ENCODE data around the gene SLC12A8. TPM values are rescaled to one million over a fixed set of nuclear protein-coding genes. Genes with fewer than 3 reads are reported as not detected.
A peak's percentile ranks its signal among the peaks of the same experiment; 100 is the strongest.

Gene SLC12A8
- total RNA-seq, 1 donor from 2014 or later: 2.2 TPM

GRCh38 chr3:125141596-125142419, 70.7 kb downstream of the SLC12A8 start:
- no peaks in the 10 kb centered on the region for H3K36me3 Mint-ChIP-seq
- peak overlapping the region; percentile 4 for H3K4me3 ChIP-seq
- peak overlapping the region; percentile 55 for H3K4me3 Mint-ChIP-seq
- H3K9ac ChIP-seq: no peak overlapping the region
- TF ChIP-seq CTCF (IDR thresholded peaks at IDR 0.05) (peak; percentile 38), EZH2 (IDR thresholded peaks at IDR 0.05) (peak; percentile 34), EZH2phosphoT487 (IDR thresholded peaks at IDR 0.05) (no peak)
- H3K27ac ChIP-seq: no peak overlapping the region
- H3K27ac Mint-ChIP-seq: no peak overlapping the region
- H3K36me3 ChIP-seq: no peaks in the 10 kb centered on the region
- peaks cover 42% of the 10 kb centered on the region for H3K27me3 Mint-ChIP-seq (ENCODE audit: insufficient read depth, low read depth)
- no peaks in the 10 kb centered on the region for H3K79me2 ChIP-seq (ENCODE audit: low read depth)
- no peaks in the 10 kb centered on the region for H3K9me3 Mint-ChIP-seq
- H3K27me3 ChIP-seq: peaks cover 28% of the 10 kb centered on the region
- H3K9me3 ChIP-seq (ENCODE audit: low read depth): no peaks in the 10 kb centered on the region
- H3F3A ChIP-seq (ENCODE audit: low read depth): peaks cover 35% of the 10 kb centered on the region
- DNase-seq (ENCODE audit: low spot score): peak; percentile 80
- H3K4me1 Mint-ChIP-seq: peaks cover 49% of the 10 kb centered on the region
- H2AFZ ChIP-seq (replicated peaks): peak overlapping the region; percentile 54
- H3K4me1 ChIP-seq: peaks cover 41% of the 10 kb centered on the region
- H3K4me2 ChIP-seq: peak overlapping the region; percentile 66
- no peaks in the 10 kb centered on the region for H4K20me1 ChIP-seq (ENCODE audit: low read depth)

- TF ChIP-seq EZH2 (IDR thresholded peaks at IDR 0.05) (no peak), EZH2phosphoT487 (IDR thresholded peaks at IDR 0.05) (no peak), CTCF (IDR thresholded peaks at IDR 0.05) (no peak)
- no peaks in the 10 kb centered on the region for H3K9me3 Mint-ChIP-seq
- Histone ChIP-seq H3F3A (ENCODE audit: low read depth) (peaks cover 35% of the 10 kb centered on the region), H3K27me3 (peaks cover 28% of the 10 kb centered on the region), H2AFZ (replicated peaks) (peak overlapping the region; percentile 54), H3K79me2 (ENCODE audit: low read depth) (no peaks in the 10 kb centered on the region), H4K20me1 (ENCODE audit: low read depth) (no peaks in the 10 kb centered on the region), H3K9me3 (ENCODE audit: low read depth) (no peaks in the 10 kb centered on the region), H3K27ac (no peak overlapping the region), H3K36me3 (no peaks in the 10 kb centered on the region), H3K4me3 (peak overlapping the region; percentile 4), H3K4me1 (peaks cover 44% of the 10 kb centered on the region), H3K4me2 (peak overlapping the region; percentile 66), H3K9ac (no peak overlapping the region)
- H3K36me3 Mint-ChIP-seq: no peaks in the 10 kb centered on the region
- no peak for DNase-seq (ENCODE audit: low spot score)
- peaks cover 49% of the 10 kb centered on the region for H3K4me1 Mint-ChIP-seq
- no peak overlapping the region for H3K27ac Mint-ChIP-seq
- peaks cover 44% of the 10 kb centered on the region for H3K27me3 Mint-ChIP-seq (ENCODE audit: insufficient read depth, low read depth)
- H3K4me3 Mint-ChIP-seq: peak overlapping the region; percentile 28
Measured at GRCh38 chr3:125140818-125141595, 71.5 kb downstream of the SLC12A8 start.

GRCh38 chr3:125140011-125140817, 72.3 kb downstream of the SLC12A8 start:
- H3K36me3 ChIP-seq: no peaks in the 10 kb centered on the region
- Mint-ChIP-seq H3K9me3 (no peaks in the 10 kb centered on the region), H3K4me1 (peaks cover 46% of the 10 kb centered on the region), H3K36me3 (no peaks in the 10 kb centered on the region), H3K27me3 (ENCODE audit: insufficient read depth, low read depth) (peaks cover 41% of the 10 kb centered on the region), H3K4me3 (peak overlapping the region; percentile 28), H3K27ac (no peak overlapping the region)
- H3K4me1 ChIP-seq: peaks cover 44% of the 10 kb centered on the region
- TF ChIP-seq CTCF (IDR thresholded peaks at IDR 0.05) (no peak), EZH2phosphoT487 (IDR thresholded peaks at IDR 0.05) (no peak), EZH2 (IDR thresholded peaks at IDR 0.05) (no peak)
- no peak overlapping the region for H3K27ac ChIP-seq
- no peaks in the 10 kb centered on the region for H4K20me1 ChIP-seq (ENCODE audit: low read depth)
- no peak overlapping the region for H3K4me2 ChIP-seq
- H3K79me2 ChIP-seq (ENCODE audit: low read depth): no peaks in the 10 kb centered on the region
- DNase-seq (ENCODE audit: low spot score): no peak
- H3K9me3 ChIP-seq (ENCODE audit: low read depth): no peaks in the 10 kb centered on the region
- peaks cover 35% of the 10 kb centered on the region for H3F3A ChIP-seq (ENCODE audit: low read depth)
- H3K27me3 ChIP-seq: peaks cover 28% of the 10 kb centered on the region
- H2AFZ ChIP-seq (replicated peaks): no peak overlapping the region
- H3K4me3 ChIP-seq: no peak overlapping the region
- H3K9ac ChIP-seq: no peak overlapping the region
